Neutrophil (primary cell): ENCODE measurements around the gene ABLIM2.

Source experiments
- H3K27ac ChIP-seq: fragments of 200-600 bp; sonication (generic); 2 replicates; pipeline ENCODE4 v1.5.1; 2016; ENCODE audit warnings: mild to moderate bottlenecking, moderate library complexity
- H3K27me3 ChIP-seq: fragments of 200-600 bp; sonication (generic); 2 replicates; pipeline ENCODE4 v1.6.0; 2016; ENCODE audit warnings: mild to moderate bottlenecking
- H3K36me3 ChIP-seq: fragments of 200-600 bp; sonication (generic); 2 replicates; pipeline ENCODE4 v1.5.1; 2017
- H3K4me1 ChIP-seq, 2 experiments: fragments of 200-600 bp in 1 of 2; sonication (generic) in 1 of 2; 1 replicate in 1 of 2; 2 replicates in 1 of 2; pipeline versions ENCODE4 v1.5.1 to v1.6.1; 2013 to 2016; ENCODE audit warnings: low read depth in 1 of 2, low read length in 1 of 2, mild to moderate bottlenecking in 1 of 2, moderate library complexity in 1 of 2; ENCODE audit not compliant: control insufficient read depth in 1 of 2, insufficient read depth in 1 of 2
- H3K4me3 ChIP-seq, 2 experiments: fragments of 200-600 bp in 1 of 2; sonication (generic) in 1 of 2; 1 replicate in 1 of 2; 2 replicates in 1 of 2; pipeline ENCODE4 v1.5.1; 2013 to 2016; ENCODE audit warnings: low read depth in 1 of 2, low read length in 1 of 2, mild to moderate bottlenecking in 1 of 2, moderate library complexity in 1 of 2
- H3K9me3 ChIP-seq: fragments of 200-600 bp; sonication (generic); 2 replicates; pipeline ENCODE4 v1.5.1; 2016
- CTCF ChIP-seq: fragments of 200-600 bp; sonication (generic); IDR thresholded peaks from 2 replicates; pipeline ENCODE4 v1.5.1; 2016; ENCODE audit warnings: antibody characterized with exemption

ABLIM2 gene

GRCh38 chr4:7999695-8000094 is 158.9 kb downstream of the ABLIM2 start:
- Histone ChIP-seq H3K9me3 (no peaks in the 10 kb centered on the region), H3K27ac (no peak overlapping the region), H3K27me3 (peaks cover 9% of the 10 kb centered on the region), H3K36me3 (no peaks in the 10 kb centered on the region), H3K4me1 (no peaks in the 10 kb centered on the region), H3K4me3 (no peak overlapping the region)
- TF ChIP-seq CTCF: no peak

- Histone ChIP-seq H3K4me1 (no peaks in the 10 kb centered on the region), H3K27me3 (peaks cover 9% of the 10 kb centered on the region), H3K27ac (no peak overlapping the region), H3K9me3 (no peaks in the 10 kb centered on the region), H3K4me3 (no peak overlapping the region), H3K36me3 (no peaks in the 10 kb centered on the region)
- TF ChIP-seq CTCF: no peak
Measured at GRCh38 chr4:7999279-7999678, 159.3 kb downstream of the ABLIM2 start.

- Histone ChIP-seq H3K36me3 (no peaks in the 10 kb centered on the region), H3K9me3 (no peaks in the 10 kb centered on the region), H3K27ac (no peak overlapping the region), H3K4me3 (no peak overlapping the region), H3K27me3 (peaks cover 9% of the 10 kb centered on the region), H3K4me1 (no peaks in the 10 kb centered on the region)
- TF ChIP-seq CTCF: no peak
Measured at GRCh38 chr4:7998447-7998846, 160.2 kb downstream of the ABLIM2 start.

DNA sequence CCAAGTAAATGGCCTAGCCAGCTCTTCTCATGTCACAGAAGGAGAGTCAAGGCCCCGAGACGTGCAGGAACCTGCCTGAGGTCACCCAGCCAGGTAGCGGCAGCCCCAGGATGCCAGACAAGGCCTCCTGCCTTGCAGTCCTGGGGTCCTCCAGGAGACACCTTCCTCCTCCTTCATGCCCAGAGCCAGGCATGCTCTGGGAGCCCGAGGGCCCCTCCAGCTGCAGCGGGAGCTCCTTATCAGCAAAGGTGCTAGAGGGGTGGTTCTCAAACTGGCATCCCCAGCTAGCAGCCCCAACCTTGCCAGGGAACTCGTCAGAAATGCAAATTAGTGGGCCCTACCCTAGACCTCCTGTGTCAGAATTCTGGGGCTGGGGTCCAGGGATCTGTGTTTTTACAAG is 162.7 kb downstream of the ABLIM2 start:
- Histone ChIP-seq H3K4me3 (no peak overlapping the region), H3K27ac (no peak overlapping the region), H3K4me1 (no peaks in the 10 kb centered on the region), H3K9me3 (no peaks in the 10 kb centered on the region), H3K36me3 (no peaks in the 10 kb centered on the region), H3K27me3 (peaks cover 9% of the 10 kb centered on the region)
- TF ChIP-seq CTCF: no peak

DNA sequence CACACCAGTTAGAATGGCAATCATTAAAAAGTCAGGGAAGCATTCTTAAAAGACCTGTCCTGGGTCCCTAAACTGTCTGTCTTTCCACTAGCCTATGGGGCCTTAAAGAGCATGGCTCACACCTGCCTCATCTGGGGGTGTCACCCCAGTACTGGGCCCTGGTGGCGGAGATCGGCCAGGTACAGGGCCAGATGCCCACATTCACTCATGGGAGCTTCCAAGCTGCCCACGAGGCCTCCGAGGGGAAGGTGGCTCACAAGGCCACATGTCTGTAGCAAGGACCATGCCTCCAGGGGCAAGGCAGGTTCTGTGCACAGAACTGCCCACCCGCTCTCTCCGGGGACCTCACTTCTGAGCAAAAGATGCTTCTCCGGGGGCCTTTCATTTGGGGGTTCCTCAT is 163.5 kb downstream of the ABLIM2 start:
- no peaks in the 10 kb centered on the region for H3K9me3 ChIP-seq
- no peak for TF ChIP-seq CTCF
- H3K27ac ChIP-seq: no peak overlapping the region
- H3K36me3 ChIP-seq: no peaks in the 10 kb centered on the region
- no peaks in the 10 kb centered on the region for H3K4me1 ChIP-seq
- no peak overlapping the region for H3K4me3 ChIP-seq
- H3K27me3 ChIP-seq: peaks cover 9% of the 10 kb centered on the region

DNA sequence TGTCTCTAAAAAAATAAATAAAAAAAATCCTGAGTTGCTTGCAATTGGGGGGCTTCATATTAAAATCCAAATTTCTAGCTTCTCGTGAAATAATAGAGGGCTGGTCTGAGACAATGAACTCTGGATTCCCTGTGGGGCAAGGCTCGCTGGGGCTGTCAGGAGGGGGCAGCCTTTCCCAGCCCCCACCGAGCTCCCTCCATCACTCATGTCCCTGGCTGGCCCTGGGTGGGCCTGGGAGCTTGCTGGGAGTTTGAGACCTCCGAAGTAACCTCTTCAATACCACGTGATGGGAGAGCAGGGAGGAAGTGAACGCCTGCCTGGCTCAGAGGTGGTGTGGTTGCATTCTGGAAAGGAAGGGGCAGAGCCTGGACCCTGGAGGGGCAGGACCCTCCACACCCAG is 164.9 kb downstream of the ABLIM2 start:
- no peak overlapping the region for H3K4me3 ChIP-seq
- H3K27ac ChIP-seq: no peak overlapping the region
- H3K4me1 ChIP-seq: no peaks in the 10 kb centered on the region
- TF ChIP-seq CTCF: no peak
- peaks cover 8% of the 10 kb centered on the region for H3K27me3 ChIP-seq
- no peaks in the 10 kb centered on the region for H3K9me3 ChIP-seq
- H3K36me3 ChIP-seq: no peaks in the 10 kb centered on the region
